Spleen (tissue), 11 donors: ENCODE data around the gene TPK1. TPM values are rescaled to one million over a fixed set of nuclear protein-coding genes. Genes with fewer than 3 reads are reported as not detected.

Experiments
- DNase-seq: peaks from one replicate; pipeline ENCODE4 v3.0.0-alpha.2; 2020
- H3K27ac ChIP-seq, 8 donors: fragments of 200-600 bp; sonication (generic) in 7 of 8; 1 replicate in 4 of 8; 2 replicates in 4 of 8; pipeline versions ENCODE4 v1.5.0 to v1.8.0; 2016 to 2021; ENCODE audit warnings: inconsistent platforms in 4 of 8, mild to moderate bottlenecking in 4 of 8, moderate library complexity in 1 of 8
- H3K27me3 ChIP-seq, 7 donors: fragments of 200-600 bp; sonication (generic) in 6 of 7; replicated peaks in 1 of 7; 1 replicate in 4 of 7; 2 replicates in 3 of 7; pipeline versions ENCODE4 v1.5.0 to v1.8.0; 2016 to 2021; ENCODE audit warnings: inconsistent platforms in 3 of 7, mild to moderate bottlenecking in 1 of 7
- H3K36me3 ChIP-seq, 6 donors: fragments of 200-600 bp; sonication (generic) in 5 of 6; 1 replicate in 4 of 6; 2 replicates in 2 of 6; pipeline versions ENCODE4 v1.5.0 to v1.8.0; 2016 to 2021; ENCODE audit warnings: inconsistent platforms in 2 of 6
- H3K4me1 ChIP-seq, 6 donors: fragments of 200-600 bp; sonication (generic) in 5 of 6; 1 replicate in 3 of 6; 2 replicates in 3 of 6; pipeline versions ENCODE4 v1.5.0 to v1.8.0; 2016 to 2021; ENCODE audit warnings: inconsistent platforms in 3 of 6
- H3K4me3 ChIP-seq, 8 donors: fragments of 200-600 bp; sonication (generic) in 7 of 8; 1 replicate in 4 of 8; 2 replicates in 4 of 8; pipeline versions ENCODE4 v1.5.0 to v1.8.0; 2016 to 2021; ENCODE audit warnings: inconsistent platforms in 4 of 8, mild to moderate bottlenecking in 4 of 8, moderate library complexity in 2 of 8
- H3K9me3 ChIP-seq, 8 donors: fragments of 200-600 bp; sonication (generic) in 7 of 8; 1 replicate in 4 of 8; 2 replicates in 4 of 8; pipeline versions ENCODE4 v1.5.0 to v1.8.0; 2016 to 2021; ENCODE audit warnings: inconsistent platforms in 4 of 8
- CTCF ChIP-seq, 11 experiments: fragments of 200-600 bp in 7 of 11; fragments of 450-650 bp in 4 of 11; sonication (generic) in 4 of 11; IDR thresholded peaks in 8 of 11; conservative IDR thresholded peaks in 3 of 11; 1 replicate in 7 of 11; 2 replicates in 4 of 11; pipeline versions ENCODE4 v1.4.0 to v1.8.0; 2016 to 2021; ENCODE audit warnings: antibody characterized with exemption in 11 of 11, inconsistent platforms in 4 of 11, mild to moderate bottlenecking in 1 of 11
- POLR2A ChIP-seq, 3 donors: fragments of 450-650 bp; IDR thresholded peaks; one replicate each; pipeline ENCODE4 v1.5.1; 2017; ENCODE audit warnings: antibody characterized with exemption in 3 of 3, mild to moderate bottlenecking in 1 of 3
- POLR2AphosphoS5 ChIP-seq, 3 donors: sonication (generic); formaldehyde crosslinking; IDR thresholded peaks; one replicate each; pipeline ENCODE4 v1.5.1; 2017; ENCODE audit warnings: antibody characterized with exemption in 3 of 3
- WGBS, 5 donors: extraction: QIAGEN DNeasy Blood & Tissue Kit in 3 of 5; methylation state at CpG; one replicate each; pipeline versions ENCODE4 v1.1.5 to v1.1.7; 2013 to 2018; 5-methylcytosine and 5-hydroxymethylcytosine counted together
- intact Hi-C: fragments of 100-400 bp; cut with DNase I; formaldehyde crosslinking; loops from one replicate; pipeline ENCODE4 v1.15.0; 2023; ENCODE audit warnings: low total_unique reads
- polyA plus RNA-seq, 3 donors: library from polyadenylated mRNA; stranded (reverse); fragments of 200-250 nt; gene quantifications; one replicate each; pipeline ENCODE4 v1.2.1, GENCODE V29; 2013
- total RNA-seq, 7 donors: library from RNA; depleted of rRNA in 3 of 7; stranded (reverse); fragments of >200 nt in 3 of 7; fragmentation: NEBNext Ultra II Directional in 4 of 7; extraction: Animal tissue kit (Norgen Biotek cat#: 25700) in 4 of 7; gene quantifications; one replicate each; pipeline versions ENCODE4 v1.1.0 to v1.2.1, GENCODE V29; 2016 to 2021
- donor health status: healthy with polysubstance abuse.
- donor health status: DM: no; HTN: no; CAD: no; lungs with moderate emphysema.
- donor health status: DM: no; HTN: no; CAD: no.
- donor health status: Bipolar disorder and iron deficiency.
- donor health status: healthy.
- donor health status: DM: no; HTN: no; CAD: no.
- donor health status: DM: yes; HTN: yes; CAD: no.

Gene TPK1
- total and polyA plus RNA-seq, 10 donors = 8.9 to 30.2 (median 17.8) TPM

GRCh38 chr7:144470078-144470477 lies 365.8 kb downstream of the TPK1 start:
- peaks cover 0 to 2% (median 0%) of the 10 kb centered on the region in 6 donors for H3K36me3 ChIP-seq
- intact Hi-C loops = no loop called here
- H3K4me1 ChIP-seq = peaks cover 0 to 8% (median 0%) of the 10 kb centered on the region in 6 donors
- no peak overlapping the region for H3K4me3 ChIP-seq
- H3K27ac ChIP-seq = no peak overlapping the region
- no peak for DNase-seq
- no peaks in the 10 kb centered on the region for H3K27me3 ChIP-seq
- peaks cover 0 to 10% (median under 1%) of the 10 kb centered on the region in 8 donors for H3K9me3 ChIP-seq
- TF ChIP-seq POLR2A (IDR thresholded peaks at IDR 0.05) (no peak), POLR2AphosphoS5 (IDR thresholded peaks at IDR 0.05) (no peak), CTCF (IDR thresholded peaks at IDR 0.05 in 8 of 11, conservative IDR thresholded peaks at IDR 0.05 in 3 of 11) (no peak)

GRCh38 chr7:144468990-144469732 lies 366.7 kb downstream of the TPK1 start:
- no peak for TF ChIP-seq CTCF (IDR thresholded peaks at IDR 0.05 in 8 of 11, conservative IDR thresholded peaks at IDR 0.05 in 3 of 11)
- Histone ChIP-seq H3K36me3 (peaks cover 0 to 2% (median 0%) of the 10 kb centered on the region in 6 donors), H3K9me3 (peaks cover 0 to 19% (median 9%) of the 10 kb centered on the region in 8 donors), H3K27ac (no peak overlapping the region), H3K4me1 (no peaks in the 10 kb centered on the region), H3K4me3 (no peak overlapping the region), H3K27me3 (no peaks in the 10 kb centered on the region)
- no peak for DNase-seq
- intact Hi-C loops = no loop called here

GRCh38 chr7:144459635-144460034 lies 376.2 kb downstream of the TPK1 start:
- TF ChIP-seq POLR2A (IDR thresholded peaks at IDR 0.05) = no peak
- TF ChIP-seq POLR2AphosphoS5 (IDR thresholded peaks at IDR 0.05) = no peak
- TF ChIP-seq CTCF (IDR thresholded peaks at IDR 0.05 in 8 of 11, conservative IDR thresholded peaks at IDR 0.05 in 3 of 11) = no peak
- Histone ChIP-seq H3K27ac (no peak overlapping the region), H3K27me3 (no peaks in the 10 kb centered on the region), H3K4me3 (no peak overlapping the region), H3K36me3 (peaks cover 0 to 11% (median 0%) of the 10 kb centered on the region in 6 donors), H3K4me1 (no peaks in the 10 kb centered on the region), H3K9me3 (peaks cover 0 to 26% (median 17%) of the 10 kb centered on the region in 8 donors)
- WGBS, 5 donors = 75 to 88% (median 79%) methylated on average over 5 of the region's 5 CpGs
- DNase-seq = no peak
- intact Hi-C loops = no loop called here

- intact Hi-C loops = no loop called here
- Histone ChIP-seq H3K9me3 (peaks cover 0 to 16% (median 7%) of the 10 kb centered on the region in 8 donors), H3K4me3 (no peak overlapping the region), H3K27ac (no peak overlapping the region), H3K27me3 (no peaks in the 10 kb centered on the region), H3K36me3 (peaks cover 0 to 10% (median 0%) of the 10 kb centered on the region in 6 donors), H3K4me1 (no peaks in the 10 kb centered on the region)
- no peak for DNase-seq
- TF ChIP-seq CTCF (IDR thresholded peaks at IDR 0.05 in 8 of 11, conservative IDR thresholded peaks at IDR 0.05 in 3 of 11) = no peak
- no peak for TF ChIP-seq POLR2A (IDR thresholded peaks at IDR 0.05)
- no peak for TF ChIP-seq POLR2AphosphoS5 (IDR thresholded peaks at IDR 0.05)
- 45 to 77% (median 56%) methylated on average over 5 of the region's 5 CpGs for WGBS, 5 donors
Observed at GRCh38 chr7:144455040-144455404, 380.8 kb downstream of the TPK1 start.
